Fibroblast of the aortic adventitia (primary cell): Measurements from ENCODE around the gene FHDC1. TPM values are rescaled to one million over a fixed set of nuclear protein-coding genes. Genes with fewer than 3 reads are reported as not detected.

Experiments used
- DNase-seq: peaks from one replicate; pipeline ENCODE4 v3.0.0-alpha.2; 2010; ENCODE audit warnings: low read depth
- H3K4me3 ChIP-seq: 2 replicates; pipeline ENCODE4 v1.5.1; 2011; ENCODE audit warnings: low read depth, mild to moderate bottlenecking, control low read depth, low read length, moderate library complexity
- total RNA-seq: library from RNA; depleted of rRNA; stranded (reverse); fragments of >200 nt; gene quantifications from 2 replicates; pipeline ENCODE4 v1.2.3, GENCODE V29; 2012; ENCODE audit warnings: low replicate concordance
- TF ChIP-seq, protein P1 (sequence below): IDR thresholded peaks from 2 replicates; pipeline ENCODE4 v1.5.1; 2011; ENCODE audit warnings: mild to moderate bottlenecking, low read length, control low read depth, inconsistent platforms; ENCODE audit not compliant: insufficient read depth

FHDC1 gene
- total RNA-seq, 1 donor = 0.09 TPM

DNA sequence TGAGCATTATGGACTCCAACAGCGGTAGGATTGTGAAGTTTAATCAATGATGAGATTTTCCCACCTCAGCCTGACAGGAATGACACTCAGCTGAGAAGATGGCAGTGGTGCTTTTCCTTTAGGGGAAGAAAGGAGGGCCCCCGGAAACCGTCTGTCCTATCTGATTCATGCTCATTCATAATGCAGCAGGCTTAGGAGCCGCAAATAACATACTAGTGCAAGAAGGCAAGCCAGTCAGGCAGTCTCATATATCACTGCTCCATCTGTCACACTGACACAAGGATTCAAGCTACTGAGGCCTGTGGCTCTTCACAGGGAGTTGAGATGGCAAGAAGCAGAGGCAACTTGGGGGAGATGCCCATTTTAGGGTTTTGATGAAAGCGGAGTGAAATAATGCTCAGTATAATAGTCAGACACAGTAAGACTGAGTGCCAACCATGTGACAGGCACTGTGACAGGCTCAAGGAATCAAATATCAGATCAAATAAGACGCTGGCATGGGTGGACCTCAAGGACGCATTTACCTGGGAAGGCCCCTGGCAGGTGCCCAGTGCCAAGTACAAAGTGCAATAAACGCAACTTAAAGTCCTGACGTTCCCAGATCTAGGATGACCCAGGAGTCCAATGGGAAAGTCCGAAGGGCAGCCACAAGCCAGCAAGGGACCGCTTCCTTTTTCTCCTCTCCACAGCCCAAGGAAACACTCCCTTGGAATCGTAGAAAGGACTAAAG, 63.4 kb downstream of the FHDC1 start:
- H3K4me3 ChIP-seq = no peak overlapping the region
- no peak for DNase-seq
- TF ChIP-seq, protein P1, sequence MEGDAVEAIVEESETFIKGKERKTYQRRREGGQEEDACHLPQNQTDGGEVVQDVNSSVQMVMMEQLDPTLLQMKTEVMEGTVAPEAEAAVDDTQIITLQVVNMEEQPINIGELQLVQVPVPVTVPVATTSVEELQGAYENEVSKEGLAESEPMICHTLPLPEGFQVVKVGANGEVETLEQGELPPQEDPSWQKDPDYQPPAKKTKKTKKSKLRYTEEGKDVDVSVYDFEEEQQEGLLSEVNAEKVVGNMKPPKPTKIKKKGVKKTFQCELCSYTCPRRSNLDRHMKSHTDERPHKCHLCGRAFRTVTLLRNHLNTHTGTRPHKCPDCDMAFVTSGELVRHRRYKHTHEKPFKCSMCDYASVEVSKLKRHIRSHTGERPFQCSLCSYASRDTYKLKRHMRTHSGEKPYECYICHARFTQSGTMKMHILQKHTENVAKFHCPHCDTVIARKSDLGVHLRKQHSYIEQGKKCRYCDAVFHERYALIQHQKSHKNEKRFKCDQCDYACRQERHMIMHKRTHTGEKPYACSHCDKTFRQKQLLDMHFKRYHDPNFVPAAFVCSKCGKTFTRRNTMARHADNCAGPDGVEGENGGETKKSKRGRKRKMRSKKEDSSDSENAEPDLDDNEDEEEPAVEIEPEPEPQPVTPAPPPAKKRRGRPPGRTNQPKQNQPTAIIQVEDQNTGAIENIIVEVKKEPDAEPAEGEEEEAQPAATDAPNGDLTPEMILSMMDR = no peak

DNA sequence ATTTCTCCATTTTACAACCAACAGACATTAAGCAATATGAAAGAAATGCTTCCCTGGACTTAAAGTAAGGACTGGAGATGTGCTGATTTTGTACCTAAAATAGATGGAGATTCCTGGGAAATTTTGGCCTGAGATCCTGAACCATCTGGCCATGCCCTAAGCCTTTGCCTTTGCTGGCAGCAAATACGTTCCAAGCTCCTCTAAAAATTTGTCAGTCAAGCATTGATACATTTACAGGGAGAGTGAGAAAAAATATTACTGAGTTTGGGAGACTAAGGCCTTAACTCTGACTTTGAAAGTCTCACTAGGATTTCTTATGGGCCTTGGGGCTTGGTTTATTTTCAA, 63.9 kb downstream of the FHDC1 start:
- TF ChIP-seq, protein P1 = no peak
- no peak for DNase-seq
- no peak overlapping the region for H3K4me3 ChIP-seq

DNA sequence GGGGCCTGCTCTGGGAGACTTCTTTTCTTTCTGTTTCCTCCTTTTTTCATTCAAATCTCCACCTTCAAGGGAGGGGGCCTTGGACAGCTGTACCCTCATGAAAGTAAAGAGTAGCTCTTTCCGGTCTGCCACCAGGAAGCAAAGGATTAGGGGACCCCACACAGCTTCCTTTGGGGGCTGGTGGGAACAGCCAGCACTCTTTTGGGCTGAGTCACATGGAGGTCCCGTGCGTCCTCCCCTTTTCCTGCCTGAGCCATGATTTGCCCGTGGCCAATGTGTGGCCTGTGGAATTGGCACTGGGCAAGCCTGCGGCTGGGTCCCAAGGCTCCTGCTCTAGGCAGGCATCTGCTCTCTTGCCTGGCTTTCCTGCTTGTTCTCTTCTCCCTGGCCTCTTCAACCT, 65.5 kb downstream of the FHDC1 start:
- TF ChIP-seq, protein P1 = no peak

DNA sequence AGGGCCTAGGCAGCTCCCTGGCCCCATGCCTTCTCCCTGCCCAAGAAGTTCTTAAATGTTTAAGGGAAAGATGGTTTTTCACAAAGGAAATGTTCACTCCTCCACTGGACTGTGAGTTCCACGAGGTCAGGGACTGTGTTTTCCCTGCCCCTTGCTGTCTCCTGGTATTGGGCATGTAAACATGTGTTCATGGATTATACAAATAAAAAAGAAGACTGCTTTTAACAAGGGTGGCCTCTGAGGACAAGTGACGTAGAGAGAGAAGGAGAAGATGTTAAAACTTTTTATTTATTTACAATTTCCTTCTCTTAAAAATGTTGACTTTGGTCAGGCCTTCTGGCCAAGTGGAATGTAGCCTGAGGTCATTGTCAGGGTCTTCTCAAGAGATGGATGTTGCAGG, 66.0 kb downstream of the FHDC1 start:
- TF ChIP-seq, protein P1 = no peak

More for the DNA sequence above, 65.5 kb downstream of the FHDC1 start:
- no peak for DNase-seq
- H3K4me3 ChIP-seq = no peak overlapping the region

DNA sequence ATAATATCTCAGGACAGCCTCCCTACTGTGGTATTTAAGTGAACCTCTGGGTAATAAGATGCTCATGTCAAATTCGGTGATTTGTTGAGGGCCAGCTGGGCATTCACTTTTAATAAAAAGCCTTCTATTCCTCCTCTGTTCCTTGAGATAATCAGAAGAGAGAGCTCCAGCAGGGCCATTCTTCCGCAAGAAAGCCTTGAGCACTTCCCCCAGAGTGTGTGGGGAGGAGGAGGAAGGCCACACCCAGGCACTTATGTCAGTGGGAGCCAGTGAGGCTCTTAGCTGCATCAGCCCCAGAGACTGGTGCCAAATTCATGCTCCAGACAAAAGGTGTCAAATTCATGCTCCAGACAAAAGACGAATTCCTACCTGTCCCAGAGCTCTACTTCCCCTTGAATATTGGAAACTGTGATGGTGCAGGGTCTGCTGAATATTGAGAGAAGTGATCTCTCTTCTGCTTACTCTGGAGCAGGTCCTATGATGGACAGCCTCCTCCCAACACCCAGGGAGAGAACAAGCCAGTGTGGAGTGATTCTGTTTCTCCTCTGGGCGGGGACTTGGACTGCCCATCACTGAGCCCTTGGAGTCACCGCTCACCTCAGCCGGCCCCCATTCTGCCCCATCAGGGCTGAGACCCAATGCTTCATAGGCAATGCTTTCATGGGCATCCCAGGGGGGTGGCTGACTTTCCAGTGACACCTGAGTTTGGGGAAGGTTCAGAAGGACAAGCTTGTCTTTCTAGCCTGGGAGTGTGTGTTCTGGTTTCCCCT, 68.1 kb downstream of the FHDC1 start:
- no peak for DNase-seq
- H3K4me3 ChIP-seq = no peak overlapping the region
- TF ChIP-seq, protein P1 = no peak

More for the DNA sequence above, 66.0 kb downstream of the FHDC1 start:
- no peak overlapping the region for H3K4me3 ChIP-seq
- no peak for DNase-seq

DNA sequence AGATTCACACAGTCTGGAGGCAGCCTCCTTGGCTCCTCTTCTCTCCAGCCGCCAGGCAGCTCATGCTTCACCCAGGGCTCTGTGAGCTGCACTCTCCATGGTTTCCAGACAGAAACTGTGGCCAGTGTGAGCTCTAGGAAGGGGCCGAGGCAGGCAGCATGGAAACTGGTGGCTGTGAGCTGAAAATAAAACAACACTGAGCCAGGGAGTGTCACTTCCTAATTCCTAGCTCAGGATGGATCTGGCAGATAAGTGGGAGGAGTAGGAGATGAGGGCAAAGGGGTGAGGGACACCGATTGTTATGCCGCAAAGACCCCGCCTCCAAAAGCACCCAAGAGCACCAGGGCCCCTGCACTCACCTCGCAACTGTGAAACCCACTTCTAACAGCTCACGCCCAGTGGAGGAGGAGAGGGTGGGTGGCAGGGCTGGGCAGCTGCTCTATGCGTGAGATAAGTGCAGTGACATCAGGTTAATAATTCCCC, 69.8 kb downstream of the FHDC1 start:
- DNase-seq = no peak
- TF ChIP-seq, protein P1 = no peak
- no peak overlapping the region for H3K4me3 ChIP-seq
